Measurements from ENCODE around the gene SPEM3.

GRCh38 chr17:7429722-7430121 is 1.1 kb downstream of the SPEM3 start:
- TF ChIP-seq CTCF (IDR thresholded peaks at IDR 0.05; ENCODE audit: insufficient read depth, low read length, poor library complexity, severe bottlenecking) (no peak), EZH2phosphoT487 (conservative IDR thresholded peaks at IDR 0.05; ENCODE audit: low read length) (no peak)

Measured in SU-DHL-6 (cell line).